ENCODE measurements around the gene ZMPSTE24.
A peak's percentile ranks its signal among the peaks of the same experiment; 100 is the strongest.

Gene ZMPSTE24

GRCh38 chr1:40232444-40232843 is 25.6 kb upstream of the ZMPSTE24 start:
- no peak for DNase-seq (ENCODE audit: low read depth)
- TF ChIP-seq CTCF (IDR thresholded peaks at IDR 0.05; ENCODE audit: insufficient read depth, low read depth, low read length, missing control alignments) = no peak
- no peak overlapping the region for H3K4me3 ChIP-seq (ENCODE audit: low read length)

GRCh38 chr1:40239626-40240025 is 18.4 kb upstream of the ZMPSTE24 start:
- no peak for TF ChIP-seq CTCF (IDR thresholded peaks at IDR 0.05; ENCODE audit: insufficient read depth, low read depth, low read length, missing control alignments)
- H3K4me3 ChIP-seq (ENCODE audit: low read length) = no peak overlapping the region
- DNase-seq (ENCODE audit: low read depth) = no peak

- no peak for TF ChIP-seq CTCF (IDR thresholded peaks at IDR 0.05; ENCODE audit: insufficient read depth, low read depth, low read length, missing control alignments)
- DNase-seq (ENCODE audit: low read depth) = no peak
- no peak overlapping the region for H3K4me3 ChIP-seq (ENCODE audit: low read length)
Measured at GRCh38 chr1:40240390-40240789, 17.6 kb upstream of the ZMPSTE24 start.

- TF ChIP-seq CTCF (IDR thresholded peaks at IDR 0.05; ENCODE audit: insufficient read depth, low read depth, low read length, missing control alignments) = no peak
Measured at GRCh38 chr1:40241362-40241761, 16.7 kb upstream of the ZMPSTE24 start.

GRCh38 chr1:40243351-40243750 is 14.7 kb upstream of the ZMPSTE24 start:
- no peak overlapping the region for H3K4me3 ChIP-seq (ENCODE audit: low read length)
- TF ChIP-seq CTCF (IDR thresholded peaks at IDR 0.05; ENCODE audit: insufficient read depth, low read depth, low read length, missing control alignments) = no peak
- DNase-seq (ENCODE audit: low read depth) = no peak

More at GRCh38 chr1:40241362-40241761, 16.7 kb upstream of the ZMPSTE24 start:
- DNase-seq (ENCODE audit: low read depth) = peak; percentile 7
- H3K4me3 ChIP-seq (ENCODE audit: low read length) = no peak overlapping the region

GRCh38 chr1:40244138-40244744 is 13.8 kb upstream of the ZMPSTE24 start:
- H3K4me3 ChIP-seq (ENCODE audit: low read length) = no peak overlapping the region
- TF ChIP-seq CTCF (IDR thresholded peaks at IDR 0.05; ENCODE audit: insufficient read depth, low read depth, low read length, missing control alignments) = no peak
- DNase-seq (ENCODE audit: low read depth) = no peak

GRCh38 chr1:40245686-40246085 is 12.3 kb upstream of the ZMPSTE24 start:
- no peak for DNase-seq (ENCODE audit: low read depth)
- no peak for TF ChIP-seq CTCF (IDR thresholded peaks at IDR 0.05; ENCODE audit: insufficient read depth, low read depth, low read length, missing control alignments)
- no peak overlapping the region for H3K4me3 ChIP-seq (ENCODE audit: low read length)
